IPS-NIHi7 (cell line): Measurements from ENCODE around the gene DZIP3.
A peak's percentile ranks its signal among the peaks of the same experiment; 100 is the strongest.
"Not testable (repeated sequence)": the region's sequence is repeated elsewhere in the genome, so short reads cannot be mapped to it uniquely, and the experiment has no call there.

Experiments
- DNase-seq: peaks from one replicate; pipeline ENCODE4 v3.0.0; 2012; ENCODE audit warnings: mixed read lengths; ENCODE audit errors: extremely low spot score

DZIP3 gene

DNA sequence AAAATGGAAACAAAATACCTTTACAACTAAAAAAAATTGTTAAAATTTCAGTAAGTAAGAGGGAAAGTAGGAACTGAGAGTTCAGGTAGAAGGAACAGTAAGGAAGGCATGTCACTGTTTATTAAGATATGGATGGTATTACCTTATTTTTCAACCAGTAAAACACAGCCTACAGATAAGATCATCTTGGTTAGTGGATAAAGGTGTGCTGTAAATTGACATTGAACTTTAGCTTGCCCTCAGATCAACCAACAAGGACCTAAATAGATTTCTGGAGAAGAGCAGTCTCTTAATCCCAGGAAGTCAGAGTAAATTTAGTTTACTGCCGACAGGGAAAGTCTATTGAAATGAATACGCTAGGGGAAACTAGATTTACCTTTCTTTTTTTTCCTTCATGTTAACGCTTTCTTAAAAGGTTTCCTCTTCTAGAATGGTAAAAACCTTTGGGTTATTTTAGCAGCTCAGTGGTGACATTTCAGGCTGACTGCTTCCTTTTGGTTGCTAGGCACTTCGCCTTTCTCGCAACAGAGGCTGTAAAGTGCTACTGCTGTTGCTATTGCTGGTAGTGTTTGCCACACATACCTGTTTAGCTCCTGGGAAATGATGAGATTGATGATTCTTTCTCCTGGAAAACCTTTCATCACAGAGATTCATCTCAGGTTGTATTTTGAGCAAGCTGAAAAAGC lies 12.9 kb downstream of the DZIP3 start:
- DNase-seq, result peak; percentile 14

DNA sequence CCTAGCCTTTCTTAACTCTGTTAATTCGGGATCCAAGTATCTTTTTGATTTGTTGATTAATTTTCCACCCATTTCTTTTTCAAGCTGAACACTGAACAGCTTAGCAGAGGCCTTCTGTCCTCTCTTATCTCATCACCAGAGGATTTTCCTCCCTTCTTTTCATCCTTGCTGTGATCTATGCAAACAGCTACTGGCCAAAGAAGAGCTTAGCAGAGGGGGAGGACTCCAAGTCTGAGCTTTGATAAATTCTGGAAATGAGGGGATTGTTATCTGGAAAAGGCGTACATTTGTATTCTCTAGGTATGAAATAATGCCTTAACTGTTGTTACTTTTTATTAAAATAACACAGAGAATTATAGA lies 13.4 kb downstream of the DZIP3 start:
- no peak for DNase-seq

DNA sequence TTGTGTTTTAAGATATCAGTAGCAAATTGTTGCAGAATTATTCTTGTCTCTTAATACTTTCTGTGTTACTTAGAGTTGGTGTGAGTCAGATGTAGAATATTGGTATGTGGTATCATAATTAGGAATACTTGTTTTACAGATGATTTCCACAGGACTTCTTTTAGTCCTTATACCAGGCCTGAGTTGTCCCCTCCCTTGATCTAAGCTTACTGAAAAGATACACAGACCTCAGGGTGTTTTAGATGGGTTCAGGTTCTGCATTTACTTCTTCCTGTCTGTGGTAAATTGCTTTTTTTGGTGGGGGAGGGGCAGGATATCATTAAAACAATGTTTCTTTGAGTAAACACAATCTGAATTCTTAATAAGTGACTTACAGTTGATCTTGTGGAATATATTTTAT lies 14.2 kb downstream of the DZIP3 start:
- no peak for DNase-seq

DNA sequence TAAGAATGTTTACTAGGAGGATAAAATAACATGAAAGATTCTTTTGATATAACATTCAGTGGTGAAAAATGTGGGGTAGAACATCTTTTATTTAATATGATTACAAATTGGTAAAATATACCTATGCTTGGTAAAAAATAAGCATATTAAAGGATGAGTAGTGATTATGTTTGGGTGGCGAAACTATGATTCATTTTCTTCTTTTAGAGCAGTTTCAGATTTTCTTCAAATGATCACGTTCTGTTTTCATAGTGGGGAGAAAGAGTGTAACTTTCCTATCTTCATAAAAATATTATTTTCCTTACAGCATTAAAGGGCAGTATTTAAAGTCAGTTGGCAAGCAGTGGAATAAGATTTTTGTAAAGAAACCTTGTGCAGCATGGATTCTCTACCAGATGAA lies 15.5 kb downstream of the DZIP3 start:
- DNase-seq, result no peak

DNA sequence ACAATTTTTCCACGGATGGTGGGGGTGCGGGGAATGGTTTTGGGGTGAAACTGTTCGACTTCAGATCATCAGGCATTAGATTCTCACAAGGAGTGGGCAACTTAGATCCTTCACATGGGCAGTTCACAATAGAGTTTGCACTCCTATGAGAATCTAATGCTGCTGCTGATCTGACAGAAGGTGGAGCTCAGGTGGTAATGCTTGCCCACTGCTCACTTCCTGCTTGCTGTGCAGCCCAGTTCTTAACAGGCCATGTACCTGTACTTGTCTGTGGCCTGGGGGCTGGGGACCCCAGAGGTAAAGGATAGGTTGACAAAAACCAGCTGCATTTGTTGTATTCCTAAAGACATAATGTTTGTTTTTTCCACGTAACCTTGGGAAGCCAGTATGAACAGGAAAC lies 16.0 kb downstream of the DZIP3 start:
- no peak for DNase-seq

DNA sequence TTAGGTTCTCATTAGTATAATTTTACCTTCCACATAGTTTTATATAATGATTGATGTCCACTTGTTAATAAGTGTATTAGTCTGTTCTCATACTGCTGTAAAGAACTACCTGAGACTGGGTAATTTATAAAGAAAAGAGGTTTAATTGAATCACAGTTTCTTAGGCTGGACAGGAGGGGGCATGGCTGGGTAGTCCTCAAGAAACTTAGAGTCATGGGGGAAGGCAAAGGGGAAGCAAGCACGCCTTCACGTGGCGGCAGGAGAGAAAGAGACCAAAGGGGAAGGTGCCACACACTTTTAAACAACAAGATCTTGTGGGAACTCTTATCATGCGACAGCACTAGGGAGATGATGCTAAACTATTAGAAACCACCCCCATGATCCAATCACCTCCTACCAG lies 19.2 kb downstream of the DZIP3 start:
- peak; percentile 31 for DNase-seq

DNA sequence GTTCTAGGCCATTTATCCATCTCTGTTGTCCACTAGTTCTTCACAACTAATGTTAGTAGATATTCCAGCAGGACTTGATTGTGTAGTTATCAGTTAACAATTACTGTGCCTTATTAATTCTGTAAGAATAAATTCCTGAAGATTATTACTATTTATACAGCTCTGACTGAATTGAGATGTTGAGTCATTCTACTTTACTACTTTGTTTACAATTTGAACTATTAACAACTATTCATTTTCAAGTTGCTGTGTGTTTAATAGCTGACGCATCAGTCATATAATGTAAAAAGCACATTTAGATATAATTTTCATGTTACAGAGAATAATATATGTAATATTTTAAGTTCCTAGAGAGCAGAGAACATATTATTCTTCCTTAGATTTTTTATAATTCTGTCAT lies 21.1 kb downstream of the DZIP3 start:
- no peak for DNase-seq

DNA sequence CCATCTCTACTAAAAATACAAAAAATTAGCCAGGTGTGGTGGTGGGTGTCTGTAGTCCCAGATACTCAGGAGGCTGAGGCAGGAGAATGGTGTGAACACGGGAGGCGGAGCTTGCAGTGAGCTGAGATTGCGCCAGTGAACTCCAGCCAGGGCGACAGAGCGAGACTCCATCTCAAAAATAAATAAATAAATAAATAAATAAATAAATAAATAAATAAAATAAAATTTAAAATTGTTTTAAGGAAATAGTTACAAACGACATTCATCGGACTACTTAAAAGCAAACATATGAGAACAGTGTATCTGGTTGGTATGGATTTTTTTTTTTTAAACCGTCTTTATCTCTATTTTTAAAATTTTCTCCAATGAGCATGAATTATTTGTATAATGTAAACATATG lies 26.6 kb downstream of the DZIP3 start:
- DNase-seq, result not testable (repeated sequence)

DNA sequence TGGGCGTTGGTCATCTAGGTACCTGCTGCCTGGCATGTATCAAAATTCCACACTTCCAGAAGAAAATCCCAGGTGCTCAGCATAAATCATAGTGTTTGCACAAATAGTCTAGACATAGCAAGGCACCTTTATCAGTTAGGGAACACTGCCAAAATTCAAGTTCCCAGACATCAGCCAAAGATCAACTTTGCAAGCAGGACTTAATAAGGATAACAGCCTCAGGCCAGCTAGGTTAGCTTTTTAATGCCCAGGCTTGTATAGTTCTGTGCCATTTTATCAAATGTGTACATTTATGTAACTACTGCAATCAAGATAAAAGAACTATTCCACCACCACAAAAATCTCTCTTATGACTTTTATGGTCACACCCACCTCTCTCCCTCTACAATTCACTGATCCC lies 30.7 kb downstream of the DZIP3 start:
- no peak for DNase-seq

DNA sequence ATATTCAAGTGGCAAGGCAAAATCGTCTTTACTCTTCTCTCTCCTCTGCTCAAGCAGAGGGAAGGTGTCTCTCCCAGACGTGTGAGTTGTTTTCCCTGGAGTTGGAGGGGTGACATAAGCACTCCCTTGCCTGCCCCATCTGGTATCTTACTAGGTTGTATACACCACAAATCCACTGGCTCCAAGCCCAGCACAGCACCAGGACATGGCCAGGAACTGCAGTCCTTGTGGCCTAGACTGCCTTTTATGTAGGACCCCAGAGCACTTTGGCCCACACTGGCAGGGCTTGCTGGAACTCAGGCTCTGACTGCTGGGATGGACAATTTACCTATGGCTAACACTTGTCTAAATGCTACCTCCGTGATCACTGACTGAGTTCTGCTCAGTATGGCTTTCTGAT lies 34.0 kb downstream of the DZIP3 start:
- DNase-seq, result no peak

DNA sequence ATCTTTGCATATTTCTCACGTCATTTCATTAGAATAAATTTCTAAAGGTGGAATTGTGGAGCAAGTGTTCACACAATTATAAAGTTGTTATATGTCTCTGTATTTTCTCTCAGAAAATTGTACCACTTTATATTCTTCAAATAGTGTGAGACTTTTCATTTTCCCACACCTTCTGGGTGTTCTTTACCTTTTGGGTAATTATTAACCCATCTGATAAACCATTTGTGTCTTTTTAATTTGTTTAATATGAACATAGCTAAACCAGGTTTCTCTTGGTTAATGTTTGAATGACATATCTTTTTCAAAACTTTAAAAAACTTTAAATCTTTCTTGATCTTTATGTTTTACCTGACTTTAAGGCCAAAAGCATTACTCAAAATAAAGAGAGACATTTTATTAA lies 40.5 kb downstream of the DZIP3 start:
- DNase-seq, result no peak

DNA sequence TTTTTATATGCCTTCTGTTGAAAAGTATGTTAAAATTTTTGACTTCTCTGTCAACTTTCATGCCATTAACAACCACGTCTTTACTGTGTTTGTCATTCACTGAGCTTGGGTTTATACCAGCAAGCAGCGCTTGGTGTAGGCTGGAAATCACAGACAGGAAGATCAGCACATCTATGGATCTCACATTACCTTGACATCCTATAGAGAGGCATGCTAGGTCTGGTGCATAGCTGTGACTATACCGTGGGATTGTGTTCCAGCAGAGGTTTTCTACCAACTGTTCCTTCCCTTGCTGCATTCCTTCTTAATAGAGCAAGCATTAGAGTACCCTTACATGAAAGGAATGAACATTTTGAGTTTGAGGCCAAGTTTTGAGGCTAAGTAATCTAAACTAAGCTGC lies 53.0 kb downstream of the DZIP3 start:
- DNase-seq, result no peak

DNA sequence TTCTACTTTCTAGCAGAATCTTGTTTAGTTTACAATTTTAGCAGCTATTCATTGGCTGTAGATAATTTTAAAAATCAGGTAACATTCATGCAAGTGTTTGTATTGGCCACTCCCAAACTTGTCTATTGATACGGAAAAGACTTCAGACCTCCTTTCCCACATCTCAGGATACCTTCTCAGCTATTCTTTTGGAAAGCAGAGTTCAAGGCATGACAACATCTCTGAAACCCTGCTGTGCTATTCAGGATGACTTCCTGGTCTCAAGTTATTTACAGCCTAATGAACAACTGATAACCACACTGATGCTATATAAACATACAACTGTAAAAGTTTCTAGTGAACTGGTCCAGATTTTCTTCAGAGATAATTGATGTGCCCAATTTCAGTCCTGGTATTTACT lies 55.8 kb downstream of the DZIP3 start:
- DNase-seq, result no peak

DNA sequence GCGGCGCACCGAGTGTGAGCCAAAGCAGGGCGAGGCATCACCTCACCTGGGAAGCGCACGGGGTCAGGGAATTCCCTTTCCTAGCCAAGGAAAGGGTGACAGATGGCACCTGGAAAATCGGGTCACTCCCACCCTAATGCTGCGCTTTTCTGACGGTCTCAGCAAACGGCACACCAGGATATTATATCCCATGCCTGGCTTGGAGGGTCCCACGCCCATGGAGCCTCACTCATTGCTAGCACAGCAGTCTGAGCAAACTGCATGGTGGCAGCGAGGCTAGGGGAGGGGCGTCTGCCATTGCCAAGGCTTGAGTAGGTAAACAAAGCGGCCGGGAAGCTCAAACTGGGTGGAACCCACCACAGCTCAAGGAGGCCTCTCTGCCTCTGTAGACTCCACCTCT lies 66.1 kb downstream of the DZIP3 start:
- DNase-seq, result not testable (repeated sequence)

DNA sequence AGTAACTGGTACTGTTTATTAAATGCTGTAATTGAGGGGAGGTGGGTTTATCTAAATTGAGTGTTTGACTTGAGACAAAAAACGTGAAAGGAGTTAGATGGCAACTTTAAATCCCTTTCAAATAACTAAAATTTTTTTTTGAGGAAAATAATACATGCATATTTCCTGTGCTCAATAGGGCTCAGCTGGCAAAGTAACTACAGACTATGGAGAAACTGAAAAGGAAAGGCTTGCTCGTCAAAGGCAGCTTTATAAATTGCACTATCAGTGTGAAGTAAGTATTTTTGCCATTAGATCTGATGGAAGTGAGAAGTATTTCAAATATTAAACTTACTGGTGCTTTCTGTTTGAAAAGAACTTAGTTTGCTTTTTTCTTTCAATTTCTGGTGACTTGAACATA lies 72.2 kb downstream of the DZIP3 start:
- DNase-seq, result no peak

DNA sequence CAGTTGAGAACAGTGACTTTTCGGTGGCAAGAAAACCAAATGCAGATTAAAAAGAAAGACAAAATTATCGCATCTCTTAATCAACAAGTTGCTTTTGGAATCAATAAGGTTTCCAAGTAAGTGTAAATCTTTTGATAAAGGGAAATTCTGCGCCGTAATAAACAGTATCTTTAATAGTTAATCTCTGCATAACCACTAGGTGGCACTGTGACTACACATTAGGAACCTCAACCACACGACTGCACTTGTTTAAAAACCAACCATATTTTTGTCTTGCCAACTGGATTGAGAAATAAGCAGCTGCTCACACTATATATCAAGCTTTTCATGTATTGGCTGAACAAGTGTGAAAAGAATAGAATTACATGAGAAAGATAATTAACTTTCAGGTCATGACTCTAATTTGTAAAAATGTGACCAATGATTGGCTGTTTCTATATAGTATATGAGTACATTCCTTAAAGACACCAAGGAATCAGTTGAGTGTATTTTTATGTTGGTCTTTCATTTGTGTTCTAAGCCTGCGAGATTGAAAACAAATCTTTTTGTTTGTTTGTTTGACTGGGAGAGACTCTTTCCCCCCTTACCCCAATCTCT lies 72.7 kb downstream of the DZIP3 start:
- peak; percentile 64 for DNase-seq

DNA sequence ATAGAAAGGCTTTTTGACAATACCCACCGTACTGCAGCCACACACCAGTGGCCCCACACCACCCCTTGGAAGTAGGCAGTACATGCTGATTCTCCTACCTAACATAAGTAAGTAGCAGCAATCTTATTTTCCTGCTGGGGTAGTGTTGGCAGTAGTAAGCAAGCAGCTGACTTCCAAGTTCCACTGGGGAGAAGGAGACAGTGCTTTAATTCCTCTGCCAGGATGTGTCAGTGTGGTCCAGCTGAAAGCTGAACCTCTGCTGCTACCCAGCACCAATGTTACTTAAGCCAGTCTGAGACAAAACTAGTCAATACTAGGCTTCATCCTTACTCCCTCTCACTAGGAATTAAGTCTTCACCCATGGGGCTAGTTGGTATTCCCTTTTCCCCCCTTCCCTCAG lies 74.7 kb downstream of the DZIP3 start:
- no peak for DNase-seq

DNA sequence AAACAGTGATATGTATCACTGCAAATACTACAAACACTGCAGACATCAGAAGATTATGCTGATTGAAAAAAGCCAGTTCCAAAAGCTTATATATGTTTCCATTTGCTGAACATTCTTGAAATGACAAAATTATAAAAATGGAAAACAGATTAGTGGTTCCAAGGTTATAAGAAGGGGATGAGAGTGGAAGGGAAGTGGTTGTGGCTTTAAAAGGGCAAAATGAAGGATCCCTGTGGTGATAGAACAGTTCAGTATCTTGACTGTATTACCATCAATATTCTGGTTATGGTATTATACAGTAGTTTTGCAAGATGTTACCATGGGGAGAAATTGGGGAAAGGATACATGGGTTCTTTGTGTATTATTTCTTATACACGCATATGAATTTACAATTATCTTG lies 77.8 kb downstream of the DZIP3 start:
- DNase-seq, result no peak

DNA sequence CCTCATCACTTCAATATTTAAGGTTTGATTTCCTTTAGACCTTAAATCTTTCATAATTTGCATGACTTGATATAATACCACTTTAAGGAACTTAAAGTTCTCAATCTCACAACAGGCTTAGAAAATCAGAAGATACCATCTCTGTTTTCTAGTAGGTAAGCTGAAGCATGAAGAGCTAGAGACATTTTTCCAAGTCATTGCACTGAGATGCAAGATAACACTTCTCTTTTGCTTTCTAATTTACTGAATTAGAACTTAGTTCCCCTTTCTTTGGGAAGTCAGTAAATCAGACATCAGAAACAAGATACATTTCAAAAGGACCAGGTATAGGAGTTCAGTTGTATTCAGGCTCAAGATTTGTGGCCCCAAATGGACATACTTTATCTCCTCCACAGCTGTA lies 79.7 kb downstream of the DZIP3 start:
- DNase-seq, result no peak

DNA sequence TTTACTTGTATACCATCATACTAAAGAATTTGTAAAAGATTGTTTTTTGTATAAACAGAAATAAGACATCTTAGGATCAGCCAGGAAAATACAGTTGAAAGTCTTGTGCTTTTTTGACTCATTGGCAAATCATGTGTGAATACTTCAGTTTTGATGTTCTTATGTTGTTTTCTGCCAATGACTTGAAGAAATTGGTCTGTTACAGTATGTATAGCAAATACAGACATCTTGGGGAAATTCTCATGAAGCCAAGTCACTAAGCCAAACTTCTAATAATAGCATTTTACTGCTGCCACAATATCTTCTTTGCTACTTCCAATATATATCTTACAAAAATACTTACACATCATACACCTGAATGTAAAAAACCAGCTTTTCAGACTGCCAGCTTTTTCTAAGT lies 83.2 kb downstream of the DZIP3 start:
- no peak for DNase-seq

DNA sequence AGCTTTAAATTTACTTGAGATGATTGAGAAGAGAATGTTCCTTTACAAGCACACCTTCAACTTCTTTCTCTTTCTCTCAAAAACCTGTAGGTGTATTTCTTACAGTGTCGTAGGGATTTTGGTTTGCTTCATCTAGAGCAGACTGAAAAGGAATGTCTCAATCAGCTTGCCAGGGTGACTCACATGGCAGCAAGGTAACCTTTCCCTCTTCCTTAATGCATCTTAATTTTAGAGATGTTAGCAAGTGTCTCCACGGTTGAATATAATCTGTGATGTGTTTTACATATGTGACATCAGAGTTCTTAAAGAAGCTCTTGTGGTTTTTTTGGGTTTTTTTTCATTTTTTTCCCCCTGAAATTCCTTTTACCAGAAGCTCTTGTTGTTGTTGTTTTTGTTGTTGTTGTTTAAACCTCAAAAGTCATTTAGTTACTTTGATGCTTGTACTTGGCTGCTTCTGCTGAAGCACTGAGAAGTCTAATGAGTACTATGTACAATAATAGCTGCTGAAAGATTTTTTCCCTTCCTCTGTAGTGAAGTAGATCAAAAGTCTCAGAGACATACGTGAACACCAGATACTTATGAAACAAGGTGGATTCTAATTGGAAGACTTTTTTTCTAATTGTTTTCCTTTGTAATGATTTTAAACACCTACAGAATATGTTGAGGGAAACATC lies 84.6 kb downstream of the DZIP3 start:
- DNase-seq, result no peak

DNA sequence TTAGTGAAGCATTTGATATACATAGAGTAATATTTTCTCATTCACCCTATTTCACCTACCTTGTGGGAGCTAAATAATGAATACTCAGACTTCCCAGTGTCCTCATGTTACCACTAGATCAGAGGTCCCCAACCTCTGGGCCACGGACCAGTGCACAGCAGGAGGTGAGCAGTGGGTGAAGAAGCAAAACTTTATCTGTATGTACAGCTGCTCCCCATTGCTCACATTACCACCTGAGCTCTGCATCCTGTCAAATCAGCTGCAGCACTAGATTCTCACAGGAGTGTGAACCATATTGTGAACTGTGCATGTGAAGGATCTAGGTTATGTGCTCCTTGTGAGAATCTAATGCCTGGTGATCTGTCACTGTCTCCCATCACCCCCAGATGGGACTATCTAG lies 88.3 kb downstream of the DZIP3 start:
- no peak for DNase-seq

DNA sequence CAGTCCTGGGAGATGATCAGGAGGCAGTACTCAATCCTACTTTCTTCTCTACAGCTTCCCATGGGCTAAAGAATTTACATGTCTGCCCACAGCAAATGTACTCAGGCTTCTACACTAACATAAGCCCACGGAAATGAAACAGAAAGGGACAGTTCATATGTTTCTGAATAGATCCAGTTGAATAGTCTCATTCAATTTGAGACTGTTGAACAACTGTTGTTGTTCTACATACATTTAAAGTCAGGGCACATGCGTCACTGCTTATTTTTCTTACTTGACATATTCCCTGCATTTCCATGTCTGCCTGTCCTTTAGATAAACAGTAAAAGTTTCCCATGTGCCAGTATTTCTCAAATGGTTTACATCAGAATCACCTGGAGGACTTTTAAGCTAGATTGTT lies 102.8 kb downstream of the DZIP3 start:
- DNase-seq, result not testable (repeated sequence)

DNA sequence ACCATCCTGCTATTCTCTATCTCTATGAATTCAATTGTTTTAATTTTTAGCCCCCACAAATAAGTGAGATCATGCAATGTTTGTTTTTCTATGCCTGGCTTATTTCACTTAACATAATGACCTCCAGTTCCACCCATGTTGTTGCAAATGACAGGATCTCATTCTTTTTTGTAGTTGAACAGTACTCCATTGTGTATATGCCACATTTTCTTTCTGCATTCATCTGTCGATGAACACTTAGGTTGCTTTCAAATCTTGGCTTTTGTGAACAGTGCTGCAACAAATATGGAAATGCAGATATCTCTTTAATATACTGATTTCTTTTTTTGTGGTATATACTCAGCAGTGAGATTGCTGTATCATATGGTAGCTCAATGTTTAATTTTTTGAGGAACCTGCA lies 108.9 kb downstream of the DZIP3 start:
- no peak for DNase-seq
